ENCODE results near the gene ZNF780A.
A peak's percentile ranks its signal among the peaks of the same experiment; 100 is the strongest.
"Not testable (repeated sequence)": the region's sequence is repeated elsewhere in the genome, so short reads cannot be mapped to it uniquely, and the experiment has no call there.

ZNF780A gene

DNA sequence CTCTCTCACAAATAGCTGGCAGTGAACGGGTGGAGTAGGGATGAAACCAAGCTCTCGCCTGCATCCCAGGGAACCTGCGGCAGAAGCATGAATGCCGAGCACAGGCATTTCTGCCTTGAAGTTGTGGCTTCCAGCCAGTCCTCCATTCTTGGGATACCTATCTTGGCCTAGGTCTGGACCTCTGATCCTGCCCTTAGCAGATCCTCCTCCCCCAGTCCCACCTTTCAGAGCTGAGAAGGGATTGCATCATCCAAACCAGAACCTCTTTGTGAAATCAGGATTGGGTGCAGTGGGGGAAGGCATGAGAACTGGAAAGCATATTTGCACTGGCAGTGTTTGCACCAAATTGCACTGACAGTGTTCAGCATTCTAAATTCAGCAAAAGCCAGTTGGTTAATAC lies 5.8 kb downstream of the ZNF780A start:
- no peak for DNase-seq (ENCODE audit: low read depth in 2 of 2)

DNA sequence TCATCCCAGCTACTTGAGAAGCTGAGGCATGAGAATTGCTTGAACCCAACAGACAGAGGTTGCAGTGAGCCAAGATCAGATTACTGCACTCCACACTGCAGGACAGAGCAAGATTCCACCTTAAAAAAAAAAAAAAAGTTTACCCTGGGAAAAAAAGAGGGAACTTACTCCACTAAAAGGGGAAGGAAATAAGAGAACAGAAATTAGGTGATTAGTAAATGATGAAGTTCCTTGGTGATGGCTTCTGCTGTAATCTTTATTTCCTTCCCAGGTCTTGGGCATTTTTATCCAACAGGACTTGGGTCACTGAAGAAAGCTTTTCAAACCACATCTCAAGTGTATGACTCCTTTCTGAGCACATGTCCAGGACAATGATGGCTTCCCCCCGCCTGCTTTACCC lies 9.3 kb downstream of the ZNF780A start:
- no peak for DNase-seq (ENCODE audit: low read depth in 2 of 2)

DNA sequence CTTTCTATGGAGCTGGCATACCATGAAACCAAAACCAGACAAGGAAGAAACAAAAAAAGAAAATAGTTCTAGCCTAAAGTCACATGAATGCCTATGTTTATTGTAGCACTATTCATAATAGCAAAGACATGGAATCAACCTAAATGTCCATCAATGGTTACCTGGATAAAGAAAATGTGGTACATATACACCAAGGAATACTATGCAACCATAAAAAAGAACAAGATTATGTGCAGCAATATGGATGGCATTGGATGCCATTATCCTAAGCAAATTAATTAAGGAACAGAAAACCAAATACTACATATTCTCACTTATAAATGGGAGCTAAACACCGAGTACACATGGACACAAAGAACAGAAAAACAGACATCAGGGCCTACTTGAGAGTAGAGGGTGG lies 10.5 kb downstream of the ZNF780A start:
- DNase-seq (ENCODE audit: low read depth in 2 of 2): no peak

DNA sequence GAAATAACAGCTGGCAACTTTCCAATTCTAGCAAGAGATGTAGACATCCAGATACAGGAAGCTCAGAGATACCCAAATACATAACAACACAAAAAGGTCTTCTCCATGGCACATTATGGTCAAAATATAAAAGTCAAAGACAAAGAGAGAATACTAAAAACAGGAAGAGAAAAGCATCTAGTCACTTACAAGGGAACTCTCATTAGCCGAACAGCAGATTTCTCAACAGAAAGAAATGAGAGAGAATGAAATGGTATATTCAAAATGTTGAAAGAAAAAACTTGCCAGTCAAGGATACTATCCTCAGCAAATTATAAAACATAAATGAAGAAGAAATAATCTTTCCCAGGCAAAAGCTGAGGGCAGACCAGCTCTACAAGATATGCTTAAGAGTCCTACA lies 12.4 kb downstream of the ZNF780A start:
- DNase-seq (ENCODE audit: low read depth in 2 of 2): no peak

DNA sequence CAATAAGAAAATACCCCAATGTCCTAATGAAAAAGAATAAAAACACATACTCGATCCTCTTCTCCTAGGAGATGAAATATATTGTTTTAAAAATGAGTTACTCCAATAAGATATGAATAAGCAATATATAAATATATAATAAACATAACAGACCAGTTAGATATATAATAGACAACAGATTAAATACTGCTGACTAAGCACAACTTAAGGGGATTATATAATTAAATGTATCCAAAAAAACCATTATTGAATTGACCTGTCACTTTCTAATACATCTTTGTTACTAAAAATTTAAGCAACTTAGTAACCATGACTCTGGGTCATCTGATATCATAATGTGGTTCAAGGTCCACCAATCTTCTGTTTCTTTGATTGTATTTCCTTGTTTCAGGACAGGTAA lies 20.7 kb downstream of the ZNF780A start:
- DNase-seq (ENCODE audit: low read depth in 2 of 2): no peak

DNA sequence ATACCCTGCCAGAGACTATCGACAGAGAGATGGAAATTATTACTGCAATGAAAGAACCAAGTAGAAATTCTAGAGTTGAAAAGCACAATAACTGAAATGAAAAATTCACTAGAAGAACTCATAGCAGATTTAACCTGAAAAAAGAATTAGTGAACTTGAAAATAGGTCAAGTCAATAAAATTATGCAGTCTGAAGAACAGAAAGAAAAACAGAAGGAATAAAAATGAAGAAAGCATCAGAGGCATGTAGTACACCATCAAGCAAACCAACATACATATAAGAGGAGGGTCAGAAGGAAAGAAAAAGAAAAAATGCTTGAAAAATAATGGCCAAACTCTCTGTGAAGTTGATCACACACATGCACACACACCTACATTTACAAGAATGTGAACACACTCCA lies 31.1 kb downstream of the ZNF780A start:
- DNase-seq (ENCODE audit: low read depth in 2 of 2): no peak

DNA sequence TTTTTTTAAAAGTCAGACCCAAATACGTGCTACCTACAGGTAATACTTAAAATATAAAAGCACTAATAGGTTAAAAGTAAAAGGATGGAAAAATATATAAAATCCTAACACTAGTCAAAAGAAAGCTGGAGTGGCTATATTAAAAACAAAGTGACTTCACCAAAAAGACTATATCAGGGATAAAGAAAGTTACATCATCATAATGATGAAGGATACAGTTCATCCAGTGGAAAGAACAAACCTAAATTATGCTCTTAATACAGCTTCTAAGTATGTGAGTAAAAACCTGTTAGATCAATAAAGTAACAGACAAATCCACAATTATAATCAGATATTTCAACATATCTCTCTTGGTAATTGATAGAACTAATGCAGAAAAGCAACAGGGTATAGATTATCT lies 33.6 kb downstream of the ZNF780A start:
- DNase-seq (ENCODE audit: low read depth in 2 of 2): no peak

DNA sequence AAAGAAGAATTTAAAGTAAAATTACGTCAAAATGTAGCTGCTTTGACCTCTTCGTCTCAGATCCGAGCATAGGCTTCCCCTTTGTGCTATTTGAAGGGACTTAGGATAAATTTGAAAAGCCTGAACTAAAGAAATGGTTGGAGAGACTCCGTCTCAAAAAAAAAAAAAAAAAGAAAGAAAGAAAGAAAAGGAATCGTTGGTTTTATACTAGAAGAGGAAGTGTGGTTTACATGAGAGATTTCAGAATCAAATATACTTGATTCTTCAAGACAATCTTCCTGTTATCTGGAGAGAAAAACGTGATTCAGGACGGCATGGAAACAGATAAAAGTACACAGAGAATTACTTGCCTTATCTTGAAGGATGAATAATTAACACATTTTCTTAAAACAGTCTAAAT lies 34.2 kb downstream of the ZNF780A start:
- no peak for DNase-seq (ENCODE audit: low read depth in 2 of 2)

DNA sequence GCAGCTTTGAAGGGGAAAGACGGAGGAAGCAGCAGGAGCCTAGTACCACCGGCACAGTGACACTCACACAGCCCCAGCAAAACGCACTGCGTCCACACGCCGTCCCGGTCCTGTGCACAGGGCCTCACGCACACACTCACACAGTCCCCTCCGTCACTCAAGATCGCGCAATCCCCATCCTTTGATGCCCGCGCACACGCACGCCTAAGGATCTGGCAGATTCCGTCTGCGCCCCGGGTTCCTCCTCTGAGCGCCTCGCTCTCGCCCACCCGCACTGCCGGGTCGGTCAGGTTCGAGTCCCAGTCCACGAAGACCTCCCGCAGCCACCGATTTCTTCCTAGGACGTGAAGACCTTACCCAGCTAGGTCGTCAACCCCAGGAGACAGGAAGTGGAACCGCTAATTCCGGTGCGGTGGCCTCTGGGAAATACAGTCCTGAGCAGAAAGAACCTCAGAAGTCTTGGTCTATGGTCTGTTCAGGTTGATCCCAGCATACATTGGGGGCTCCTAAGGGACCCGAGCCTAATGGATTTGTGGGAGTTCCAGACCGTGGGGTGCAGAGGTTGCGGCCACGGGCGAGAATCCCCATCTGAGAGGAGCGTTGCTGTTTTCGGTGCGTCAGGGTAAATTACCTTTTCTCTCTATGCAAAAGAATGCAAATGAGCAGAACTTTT lies 34.8 kb downstream of the ZNF780A start, which contains the start of gene ZNF780B:
Gene ZNF780B, minus strand, starts transcription at position 400 of the 673 bp plus-strand sequence. CDS start 5,899 bp downstream, outside the sequence.
- peak; percentile 49 for DNase-seq (ENCODE audit: low read depth in 2 of 2)

DNA sequence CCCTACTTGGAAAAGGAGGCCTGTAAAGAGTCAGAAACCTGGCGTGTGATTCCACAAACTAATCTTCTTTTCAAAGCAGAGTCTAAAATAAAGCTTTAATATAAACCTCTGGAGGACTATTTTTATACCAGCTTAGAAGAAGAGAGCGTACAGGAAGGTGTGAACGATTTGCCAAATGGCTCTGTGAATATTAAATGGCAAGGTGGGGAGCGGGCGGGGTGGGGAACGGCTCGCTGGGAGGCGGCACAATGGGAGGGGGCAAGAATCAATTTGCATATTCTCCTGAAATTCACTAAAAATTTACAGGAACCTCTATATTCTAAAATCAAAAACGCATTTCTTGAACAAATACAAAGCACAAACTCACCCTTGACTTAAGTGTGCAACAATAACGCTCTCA lies 35.7 kb downstream of the ZNF780A start:
- DNase-seq (ENCODE audit: low read depth in 2 of 2): no peak

DNA sequence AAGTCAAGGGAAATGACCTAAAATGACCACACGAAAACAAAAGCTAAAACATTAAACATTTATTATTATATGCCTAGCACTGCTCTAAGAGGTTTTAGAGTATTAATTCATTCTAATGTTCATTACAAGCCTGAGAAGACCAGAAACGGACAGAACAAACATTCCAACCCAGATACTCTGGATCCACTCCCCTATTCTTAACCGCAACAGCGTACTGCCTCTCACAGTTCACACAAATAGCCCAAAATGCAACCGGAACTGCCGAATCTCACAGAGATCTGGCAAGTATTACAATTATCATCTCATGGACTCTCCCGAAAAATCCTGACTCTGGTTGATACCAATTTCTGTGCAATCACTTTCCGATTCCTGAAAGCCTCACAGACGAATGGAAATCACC lies 36.1 kb downstream of the ZNF780A start:
- no peak for DNase-seq (ENCODE audit: low read depth in 2 of 2)

DNA sequence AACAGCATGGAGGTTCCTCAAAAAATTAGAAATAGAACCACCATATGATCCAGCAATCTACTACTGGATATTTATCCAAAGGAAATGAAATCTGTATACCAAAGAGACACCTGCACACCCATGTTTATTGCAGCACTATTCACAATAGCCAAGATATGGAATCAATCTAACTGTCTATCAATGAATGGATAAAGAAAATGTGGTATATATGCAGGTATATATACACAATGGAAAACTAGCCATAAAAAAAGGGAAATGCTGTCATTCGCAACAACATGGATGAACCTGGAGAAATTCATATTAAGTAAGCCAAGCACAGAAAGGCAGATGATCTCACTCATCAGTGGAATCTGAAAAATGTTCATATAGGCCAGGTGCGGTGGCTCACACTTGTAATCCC lies 37.3 kb downstream of the ZNF780A start:
- DNase-seq (ENCODE audit: low read depth in 2 of 2): no peak

DNA sequence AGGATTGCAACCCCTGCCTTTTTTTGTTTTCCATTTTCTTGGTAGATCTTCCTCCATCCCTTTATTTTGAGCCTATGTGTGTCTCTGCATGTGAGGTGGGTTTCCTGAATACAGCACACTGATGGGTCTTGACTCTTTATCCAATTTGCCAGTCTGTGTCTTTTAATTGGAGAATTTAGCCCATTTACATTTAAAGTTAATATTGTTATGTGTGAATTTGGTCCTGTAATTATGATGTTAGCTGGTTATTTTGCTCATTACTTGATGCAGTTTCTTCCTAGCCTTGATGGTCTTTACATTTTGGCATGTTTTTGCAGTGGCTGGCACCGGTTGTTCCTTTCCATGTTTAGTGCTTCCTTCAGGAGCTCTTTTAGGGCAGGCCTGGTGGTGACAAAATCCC lies 49.0 kb downstream of the ZNF780A start:
- DNase-seq (ENCODE audit: low read depth in 2 of 2): not testable (repeated sequence)

DNA sequence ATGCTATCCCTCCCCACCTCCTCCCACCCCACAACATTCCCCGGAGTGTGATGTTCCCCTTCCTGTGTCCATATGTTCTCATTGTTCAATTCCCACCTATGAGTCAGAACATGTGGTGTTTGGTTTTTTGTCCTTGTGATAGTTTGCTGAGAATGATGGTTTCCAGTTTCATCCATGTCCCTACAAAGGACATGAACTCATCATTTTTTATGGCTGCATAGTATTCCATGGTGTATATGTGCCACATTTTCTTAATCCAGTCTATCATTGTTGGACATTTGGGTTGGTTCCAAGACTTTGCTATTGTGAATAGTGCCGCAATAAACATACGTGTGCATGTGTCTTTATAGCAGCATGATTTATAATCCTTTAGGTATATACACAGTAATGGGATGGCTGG lies 52.7 kb downstream of the ZNF780A start:
- not testable (repeated sequence) for DNase-seq (ENCODE audit: low read depth in 2 of 2)

DNA sequence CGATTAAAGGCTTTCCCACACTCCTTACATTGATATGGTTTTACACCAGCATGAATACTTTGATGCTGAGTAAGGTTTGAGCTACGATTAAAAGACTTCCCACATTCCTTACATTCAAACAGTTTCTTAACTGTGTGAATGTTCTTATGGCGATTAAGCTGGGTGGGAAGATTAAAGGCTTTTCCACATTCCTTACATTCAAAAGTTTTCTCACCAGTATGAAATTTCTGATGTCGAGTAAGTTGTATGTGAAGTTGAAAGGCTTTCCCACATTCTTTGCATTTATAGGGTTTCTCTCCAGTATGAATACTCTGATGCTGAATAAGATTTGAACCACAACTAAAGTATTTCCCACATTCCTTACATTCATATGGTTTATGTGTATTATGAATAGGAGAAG lies 54.7 kb downstream of the ZNF780A start:
- DNase-seq (ENCODE audit: low read depth in 2 of 2): no peak

DNA sequence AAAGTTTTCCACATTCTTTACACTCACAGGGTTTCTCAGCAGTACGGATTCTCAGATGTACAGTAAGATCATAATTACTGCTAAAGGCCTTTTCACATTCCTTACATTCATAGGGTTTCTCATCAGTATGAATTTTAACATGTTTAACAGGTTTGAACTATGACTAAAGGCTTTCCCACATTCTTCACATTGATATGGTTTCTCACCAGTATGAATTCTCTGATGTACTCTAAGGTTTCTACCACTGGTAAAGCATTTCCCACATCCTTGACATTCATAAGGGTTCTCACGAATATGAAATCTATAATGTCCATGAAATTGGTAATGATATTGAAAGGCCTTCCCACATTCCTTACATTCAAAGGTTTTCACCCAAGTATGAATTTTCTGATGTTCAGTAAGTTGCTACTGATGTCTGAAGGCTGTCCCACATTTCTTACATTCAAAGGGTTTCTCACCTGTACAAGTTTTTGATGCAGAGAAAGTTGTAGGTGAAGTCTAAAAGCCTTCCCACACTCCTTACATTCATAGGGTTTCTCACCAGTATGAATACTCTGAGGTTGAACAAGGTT lies 56.7 kb downstream of the ZNF780A start:
- no peak for DNase-seq (ENCODE audit: low read depth in 2 of 2)

DNA sequence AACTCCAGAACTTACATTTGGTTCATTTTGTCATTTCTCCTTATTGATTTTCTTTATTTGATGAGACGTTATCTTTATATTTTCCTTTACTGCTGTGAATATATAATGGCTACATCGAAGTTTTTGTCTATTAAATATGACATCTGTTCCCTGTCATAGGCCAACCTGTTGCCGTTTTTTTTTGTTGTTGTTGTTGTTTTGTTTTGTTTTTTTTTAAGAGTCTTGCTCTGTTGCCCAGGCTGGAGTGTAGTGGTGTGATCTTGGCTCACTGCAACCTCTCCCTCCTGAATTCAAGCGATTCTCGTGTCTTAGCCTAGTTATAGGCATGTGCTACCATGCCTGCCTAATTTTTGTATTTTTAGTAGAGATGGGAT lies 64.2 kb downstream of the ZNF780A start:
- DNase-seq (ENCODE audit: low read depth in 2 of 2): no peak

DNA sequence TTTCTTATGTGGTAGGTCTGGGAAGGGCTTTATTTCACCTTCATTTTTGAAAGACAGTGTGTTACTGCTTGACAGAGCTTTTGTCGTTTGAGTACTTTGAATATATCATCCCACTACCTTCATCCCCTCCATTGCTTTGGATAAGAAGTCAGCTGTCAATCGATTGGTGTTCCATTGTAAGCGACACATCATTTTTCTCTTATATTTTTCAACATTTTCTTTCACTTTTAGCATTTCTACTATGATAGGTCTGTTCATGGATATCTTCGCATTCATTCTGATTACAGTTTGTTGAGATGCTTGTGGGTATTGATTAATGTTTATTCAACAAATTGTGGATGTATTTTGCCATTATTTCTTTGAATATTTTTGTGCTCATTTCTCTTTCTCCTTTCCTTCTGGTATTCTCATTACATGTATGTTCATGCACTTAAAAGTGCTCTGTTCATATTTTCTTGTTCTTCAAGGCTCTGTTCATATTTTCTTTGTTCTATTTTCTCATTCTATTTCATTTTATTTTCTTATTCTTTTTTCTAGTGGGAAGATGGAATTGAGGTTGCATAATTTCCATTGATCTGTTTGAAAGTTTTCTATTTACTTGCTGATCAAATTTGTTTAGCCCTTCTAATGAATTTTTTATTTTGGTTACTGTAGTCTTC lies 64.7 kb downstream of the ZNF780A start:
- DNase-seq (ENCODE audit: low read depth in 2 of 2): no peak

DNA sequence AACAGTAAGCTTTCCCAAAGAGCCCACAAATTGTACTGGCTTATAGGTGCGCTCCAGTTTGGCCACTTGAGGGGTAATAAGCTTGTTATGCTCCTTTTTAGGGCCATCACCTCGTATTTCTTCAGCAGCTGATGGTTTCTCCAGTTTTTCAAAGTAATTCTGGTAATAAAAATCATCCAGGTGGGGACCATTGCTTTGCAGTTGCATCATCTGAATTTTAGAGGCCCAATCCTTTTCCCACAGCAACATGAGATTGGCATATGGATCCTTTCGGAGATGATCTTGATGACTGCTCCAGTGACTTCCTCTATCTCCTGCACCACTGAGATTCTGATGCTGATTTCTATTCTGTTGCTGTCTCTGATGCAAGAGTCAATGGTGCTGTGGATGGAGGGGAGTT lies 66.8 kb downstream of the ZNF780A start:
- DNase-seq (ENCODE audit: low read depth in 2 of 2): no peak

All from stimulated activated CD8-positive, alpha-beta memory T cell treated with anti-CD3 and anti-CD28 coated beads, Interleukin-15, amount 100 ng/mL, for 48 hours (primary cell).